Measurements from ENCODE around the gene COX6B2. TPM values are rescaled to one million over a fixed set of nuclear protein-coding genes. Genes with fewer than 3 reads are reported as not detected.

The COX6B2 gene
- total and polyA plus RNA-seq, 4 donors, result not detected

- H3K4me3 ChIP-seq (ENCODE audit: low read depth in 1 of 3, low read length in 3 of 3), result no peak overlapping the region
- no peaks in the 10 kb centered on the region for H3K9me3 ChIP-seq (ENCODE audit: control insufficient read depth in 4 of 4, low read length in 3 of 4)
- no peaks in the 10 kb centered on the region for H3K4me1 ChIP-seq (ENCODE audit: control insufficient read depth in 4 of 4, insufficient read depth in 4 of 4, low read length in 3 of 4)
- H3K36me3 ChIP-seq (ENCODE audit: control insufficient read depth in 4 of 4, insufficient read depth in 3 of 4, low read depth in 1 of 4, low read length in 3 of 4), result no peaks in the 10 kb centered on the region
- H3K27ac ChIP-seq (ENCODE audit: low read depth in 1 of 2, low read length in 2 of 2), result no peak overlapping the region
- 80% methylated on average over 32 of the region's 32 CpGs for WGBS
- H3K9ac ChIP-seq (ENCODE audit: low read depth in 1 of 2, low read length in 2 of 2), result no peak overlapping the region
- TF ChIP-seq ATF3 (IDR thresholded peaks at IDR 0.05) (no peak), REST (IDR thresholded peaks at IDR 0.05) (no peak), RXRA (IDR thresholded peaks at IDR 0.05) (no peak), NR2F2 (IDR thresholded peaks at IDR 0.05) (no peak), ZBTB33 (IDR thresholded peaks at IDR 0.05) (no peak), FOXA2 (IDR thresholded peaks at IDR 0.05) (no peak), YY1 (IDR thresholded peaks at IDR 0.05) (no peak), TAF1 (conservative IDR thresholded peaks at IDR 0.05) (no peak), CTCF (IDR thresholded peaks at IDR 0.05; ENCODE audit: low read depth, low read length, missing input control) (no peak), HNF4G (IDR thresholded peaks at IDR 0.05) (no peak), HNF4A (conservative IDR thresholded peaks at IDR 0.05) (no peak), RAD21 (IDR thresholded peaks at IDR 0.05) (no peak), FOXA1 (IDR thresholded peaks at IDR 0.05) (no peak), JUND (IDR thresholded peaks at IDR 0.05) (no peak), MAX (IDR thresholded peaks at IDR 0.05) (no peak), EGR1 (IDR thresholded peaks at IDR 0.05; ENCODE audit: low read depth in 2 of 2) (no peak), GABPA (IDR thresholded peaks at IDR 0.05 in 1 of 2, conservative IDR thresholded peaks at IDR 0.05 in 1 of 2) (no peak), SP1 (IDR thresholded peaks at IDR 0.05) (no peak)
- DNase-seq (ENCODE audit: low spot score), result no peak
- H3K27me3 ChIP-seq (ENCODE audit: control insufficient read depth in 4 of 4, insufficient read depth in 4 of 4, low read length in 3 of 4), result peaks cover 0 to 3% (median 0%) of the 10 kb centered on the region in 4 donors
Observed at GRCh38 chr19:55358943-55359908, 4.7 kb upstream of the COX6B2 start.
